ENCODE results near the gene MINDY2.
"Not testable (repeated sequence)": the region's sequence is repeated elsewhere in the genome, so short reads cannot be mapped to it uniquely, and the experiment has no call there.

The MINDY2 gene

GRCh38 chr15:58752716-58753115, 18.4 kb upstream of the MINDY2 start:
- no peak for DNase-seq (ENCODE audit: low read depth)

GRCh38 chr15:58755350-58755749, 15.8 kb upstream of the MINDY2 start:
- no peak for DNase-seq (ENCODE audit: low read depth)

GRCh38 chr15:58755956-58756355, 15.1 kb upstream of the MINDY2 start:
- DNase-seq (ENCODE audit: low read depth) = no peak

GRCh38 chr15:58758141-58758540, 13.0 kb upstream of the MINDY2 start:
- peak; percentile 44 for DNase-seq (ENCODE audit: low read depth)

- no peak for DNase-seq (ENCODE audit: low read depth)
Observed at GRCh38 chr15:58760385-58761009, 10.6 kb upstream of the MINDY2 start.

GRCh38 chr15:58761010-58761388, 10.1 kb upstream of the MINDY2 start:
- no peak for DNase-seq (ENCODE audit: low read depth)

GRCh38 chr15:58762285-58762684, 8.8 kb upstream of the MINDY2 start:
- no peak for DNase-seq (ENCODE audit: low read depth)

GRCh38 chr15:58762731-58763130, 8.4 kb upstream of the MINDY2 start:
- DNase-seq (ENCODE audit: low read depth) = no peak

GRCh38 chr15:58764468-58764867, 6.6 kb upstream of the MINDY2 start:
- DNase-seq (ENCODE audit: low read depth) = no peak

- DNase-seq (ENCODE audit: low read depth) = no peak
Observed at GRCh38 chr15:58766290-58766689, 4.8 kb upstream of the MINDY2 start.

GRCh38 chr15:58768601-58769004, 2.5 kb upstream of the MINDY2 start:
- not testable (repeated sequence) for DNase-seq (ENCODE audit: low read depth)

- peak; percentile 91 for DNase-seq (ENCODE audit: low read depth)
Observed at GRCh38 chr15:58770519-58770856, 614 bp upstream of the MINDY2 start.

GRCh38 chr15:58771621-58772250, 634 bp downstream of the MINDY2 start:
- DNase-seq (ENCODE audit: low read depth) = no peak

GRCh38 chr15:58773024-58773423, 1.9 kb downstream of the MINDY2 start:
- DNase-seq (ENCODE audit: low read depth) = no peak

GRCh38 chr15:58775402-58775801, 4.3 kb downstream of the MINDY2 start:
- DNase-seq (ENCODE audit: low read depth) = no peak

- DNase-seq (ENCODE audit: low read depth) = no peak
Observed at GRCh38 chr15:58777107-58777506, 6.0 kb downstream of the MINDY2 start.

GRCh38 chr15:58779554-58779953, 8.5 kb downstream of the MINDY2 start:
- no peak for DNase-seq (ENCODE audit: low read depth)

GRCh38 chr15:58785355-58785754, 14.3 kb downstream of the MINDY2 start:
- DNase-seq (ENCODE audit: low read depth) = no peak

- peak; percentile 36 for DNase-seq (ENCODE audit: low read depth)
Observed at GRCh38 chr15:58788056-58788710, 17.1 kb downstream of the MINDY2 start.

GRCh38 chr15:58793862-58794261, 22.8 kb downstream of the MINDY2 start:
- DNase-seq (ENCODE audit: low read depth) = no peak

GRCh38 chr15:58795825-58796224, 24.7 kb downstream of the MINDY2 start:
- no peak for DNase-seq (ENCODE audit: low read depth)

- no peak for DNase-seq (ENCODE audit: low read depth)
Observed at GRCh38 chr15:58797505-58797904, 26.4 kb downstream of the MINDY2 start.

GRCh38 chr15:58805095-58805494, 34.0 kb downstream of the MINDY2 start:
- peak; percentile 19 for DNase-seq (ENCODE audit: low read depth)

- DNase-seq (ENCODE audit: low read depth) = not testable (repeated sequence)
Observed at GRCh38 chr15:58823267-58823666, 52.2 kb downstream of the MINDY2 start.

Data from iris pigment epithelial cell (primary cell).